Stomach (tissue), 9 donors: ENCODE measurements around the gene HARS2. TPM values are rescaled to one million over a fixed set of nuclear protein-coding genes. Genes with fewer than 3 reads are reported as not detected.
"Not testable (repeated sequence)": the region's sequence is repeated elsewhere in the genome, so short reads cannot be mapped to it uniquely, and the experiment has no call there.

Experiments
- DNase-seq, 2 donors: peaks; one replicate each; pipeline versions ENCODE4 v3.0.0 to v3.0.0-alpha.2; 2013 to 2019
- H3K27ac ChIP-seq, 5 donors: fragments of 200-600 bp in 4 of 5; sonication (generic) in 4 of 5; one replicate each; pipeline ENCODE4 v1.5.1; 2013 to 2019; ENCODE audit warnings: mild to moderate bottlenecking in 1 of 5, moderate library complexity in 1 of 5
- H3K27me3 ChIP-seq, 3 donors: fragments of 200-600 bp; sonication (generic); one replicate each; pipeline ENCODE4 v1.5.1; 2017 to 2019; ENCODE audit warnings: mixed run types in 1 of 3
- H3K36me3 ChIP-seq, 4 donors: fragments of 200-600 bp; sonication (generic); 1 replicate in 3 of 4; 2 replicates in 1 of 4; pipeline ENCODE4 v1.5.1; 2016 to 2019
- H3K4me1 ChIP-seq, 4 donors: fragments of 200-600 bp; sonication (generic); one replicate each; pipeline ENCODE4 v1.5.1; 2016 to 2019
- H3K4me3 ChIP-seq, 4 donors: fragments of 200-600 bp; sonication (generic) in 3 of 4; one replicate each; pipeline ENCODE4 v1.5.1; 2016 to 2019; ENCODE audit warnings: mild to moderate bottlenecking in 1 of 4
- H3K9me3 ChIP-seq, 4 donors: fragments of 200-600 bp; sonication (generic); one replicate each; pipeline ENCODE4 v1.5.1; 2016 to 2019
- CTCF ChIP-seq, 7 experiments: fragments of 450-650 bp in 4 of 7; fragments of 200-600 bp in 3 of 7; sonication (generic) in 3 of 7; IDR thresholded peaks; one replicate each; pipeline ENCODE4 v1.5.1; 2016 to 2019; ENCODE audit warnings: antibody characterized with exemption in 7 of 7, control low read depth in 2 of 7, mild to moderate bottlenecking in 1 of 7
- EP300 ChIP-seq: sonication (generic); formaldehyde crosslinking; IDR thresholded peaks from one replicate; pipeline ENCODE4 v1.6.1; 2017; ENCODE audit warnings: antibody characterized with exemption
- POLR2A ChIP-seq, 4 donors: fragments of 450-650 bp; IDR thresholded peaks; one replicate each; pipeline ENCODE4 v1.6.1; 2016; ENCODE audit warnings: antibody characterized with exemption in 4 of 4, control low read depth in 2 of 4, mild to moderate bottlenecking in 1 of 4, moderate library complexity in 1 of 4
- POLR2AphosphoS5 ChIP-seq, 3 donors: sonication (generic); formaldehyde crosslinking; IDR thresholded peaks; one replicate each; pipeline ENCODE4 v1.6.1; 2016; ENCODE audit warnings: antibody characterized with exemption in 3 of 3
- WGBS, 5 donors: extraction: QIAGEN DNeasy Blood & Tissue Kit in 3 of 5; methylation state at CpG; one replicate each; pipeline versions ENCODE4 v1.1.5 to v1.1.7; 2013 to 2018; 5-methylcytosine and 5-hydroxymethylcytosine counted together
- intact Hi-C: fragments of 100-400 bp; cut with DNase I; formaldehyde crosslinking; loops from one replicate; pipeline ENCODE4 v1.15.1; 2023; ENCODE audit warnings: low total_unique reads
- polyA plus RNA-seq, 3 donors: library from polyadenylated mRNA; stranded (reverse); fragments of 200-250 nt; gene quantifications; one replicate each; pipeline ENCODE4 v1.2.3, GENCODE V29; 2013
- total RNA-seq, 5 donors: library from RNA; depleted of rRNA; stranded (reverse); fragments of >200 nt; gene quantifications; one replicate each; pipeline versions ENCODE4 v1.1.0 to v1.2.3, GENCODE V29; 2014 to 2016
- donor health status: healthy with polysubstance abuse.
- donor health status: Bipolar disorder and iron deficiency.
- donor health status: healthy.

Gene HARS2
- total and polyA plus RNA-seq, 8 donors: 13.1 to 155 (median 37.8) TPM

GRCh38 chr5:140647042-140647419 is 44.2 kb upstream of the HARS2 start:
- TF ChIP-seq CTCF (IDR thresholded peaks at IDR 0.05) (no peak), POLR2A (IDR thresholded peaks at IDR 0.05) (no peak), POLR2AphosphoS5 (IDR thresholded peaks at IDR 0.05) (no peak), EP300 (no peak)
- intact Hi-C loops: no loop called here
- DNase-seq: no peak
- 0 to 2% (median 1%) methylated on average over 16 to 27 of the region's 27 CpGs for WGBS, 5 donors
- H3K27ac ChIP-seq: peak overlapping the region; percentile 77 to 88 (median 88)
- peak overlapping the region; percentile 75 to 99 (median 91) for H3K4me3 ChIP-seq
- peaks cover 33 to 75% (median 70%) of the 10 kb centered on the region in 4 donors for H3K36me3 ChIP-seq
- H3K27me3 ChIP-seq: no peaks in the 10 kb centered on the region
- no peaks in the 10 kb centered on the region for H3K9me3 ChIP-seq
- peaks cover 20 to 61% (median 44%) of the 10 kb centered on the region in 4 donors for H3K4me1 ChIP-seq

GRCh38 chr5:140658870-140659269 is 32.4 kb upstream of the HARS2 start:
- peaks cover 0 to 5% (median 4%) of the 10 kb centered on the region in 4 donors for H3K4me1 ChIP-seq
- H3K36me3 ChIP-seq: peaks cover 90 to 96% (median 93%) of the 10 kb centered on the region in 4 donors
- H3K27me3 ChIP-seq: no peaks in the 10 kb centered on the region
- no peak overlapping the region for H3K27ac ChIP-seq
- WGBS, 5 donors: 94 to 99% (median 97%) methylated on average over 17 of the region's 17 CpGs
- intact Hi-C loops: no loop called here
- DNase-seq: no peak
- TF ChIP-seq EP300: no peak
- TF ChIP-seq POLR2A (IDR thresholded peaks at IDR 0.05): no peak
- TF ChIP-seq CTCF (IDR thresholded peaks at IDR 0.05): no peak
- TF ChIP-seq POLR2AphosphoS5 (IDR thresholded peaks at IDR 0.05): no peak
- no peaks in the 10 kb centered on the region for H3K9me3 ChIP-seq
- H3K4me3 ChIP-seq: no peak overlapping the region

GRCh38 chr5:140660371-140660770 is 30.9 kb upstream of the HARS2 start:
- H3K4me3 ChIP-seq, H3K27ac ChIP-seq, H3K9me3 ChIP-seq, intact Hi-C loops, DNase-seq, H3K27me3 ChIP-seq: not testable (repeated sequence)
- H3K36me3 ChIP-seq: peaks cover 75 to 81% (median 78%) of the 10 kb centered on the region in 4 donors
- 75 to 88% (median 85%) methylated on average over 6 of the region's 6 CpGs for WGBS, 5 donors
- peaks cover 0 to 11% (median 9%) of the 10 kb centered on the region in 4 donors for H3K4me1 ChIP-seq

- no peak for DNase-seq
- 4 to 25% (median 9%) methylated on average over 18 of the region's 18 CpGs for WGBS, 5 donors
- H3K36me3 ChIP-seq: peaks cover 46 to 66% (median 63%) of the 10 kb centered on the region in 4 donors
These were observed 27.3 kb upstream of the HARS2 start for GRCh38 chr5:140664030-140664358.

More at GRCh38 chr5:140664030-140664358, 27.3 kb upstream of the HARS2 start:
- Histone ChIP-seq H3K4me1 (peaks cover 14 to 33% (median 28%) of the 10 kb centered on the region in 4 donors), H3K9me3 (no peaks in the 10 kb centered on the region), H3K27me3 (no peaks in the 10 kb centered on the region), H3K27ac (peak overlapping the region; percentile 86 to 97 (median 94)), H3K4me3 (peak overlapping the region; percentile 79 to 96 (median 86))
- TF ChIP-seq POLR2AphosphoS5 (IDR thresholded peaks at IDR 0.05) (no peak), POLR2A (IDR thresholded peaks at IDR 0.05) (no peak), CTCF (IDR thresholded peaks at IDR 0.05) (no peak), EP300 (no peak)
- intact Hi-C loops: no loop called here
